IPS-11a (cell line): ENCODE measurements around the gene CFAP410.
"Not testable (repeated sequence)": the region's sequence is repeated elsewhere in the genome, so short reads cannot be mapped to it uniquely, and the experiment has no call there.

Experiments used
- H3K4me3 ChIP-seq: one replicate; pipeline ENCODE4 v1.5.1; 2013; ENCODE audit warnings: low read depth, low read length, control low read depth

The CFAP410 gene

DNA sequence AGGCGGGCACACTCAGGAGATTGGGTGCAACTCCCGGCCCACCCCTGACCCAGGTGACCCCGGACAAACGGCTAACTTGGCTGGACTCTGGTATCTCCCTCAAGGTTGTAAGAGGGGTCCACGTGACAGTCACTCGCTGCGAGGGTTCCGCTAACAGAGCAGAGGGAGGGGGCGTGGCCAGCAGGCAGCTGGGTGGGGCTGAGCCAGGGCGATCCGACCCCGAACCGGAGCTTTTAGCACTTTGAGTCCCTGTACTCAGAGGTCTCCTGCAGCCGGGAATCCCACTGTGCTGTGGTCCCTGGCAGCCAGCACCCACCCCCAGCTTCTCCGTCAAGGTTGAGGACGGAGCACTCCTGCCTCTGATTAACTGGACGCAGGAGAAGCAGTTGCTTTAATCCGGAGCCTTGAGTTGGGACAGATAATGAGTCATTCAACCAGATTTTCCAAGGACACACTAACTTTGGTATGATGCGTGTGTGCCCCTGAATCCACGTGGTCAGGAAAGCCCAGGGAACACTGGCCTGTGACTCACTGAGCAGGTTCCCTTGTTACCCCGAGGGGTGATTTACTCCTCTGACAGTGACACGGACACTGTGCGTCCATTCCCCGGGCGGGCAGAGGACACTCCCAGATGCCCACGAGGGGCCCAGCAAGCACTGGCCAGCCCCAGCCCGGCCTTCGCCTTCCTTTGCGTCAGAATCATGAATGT, 31.0 kb upstream of the CFAP410 start:
- H3K4me3 ChIP-seq, result no peak overlapping the region

DNA sequence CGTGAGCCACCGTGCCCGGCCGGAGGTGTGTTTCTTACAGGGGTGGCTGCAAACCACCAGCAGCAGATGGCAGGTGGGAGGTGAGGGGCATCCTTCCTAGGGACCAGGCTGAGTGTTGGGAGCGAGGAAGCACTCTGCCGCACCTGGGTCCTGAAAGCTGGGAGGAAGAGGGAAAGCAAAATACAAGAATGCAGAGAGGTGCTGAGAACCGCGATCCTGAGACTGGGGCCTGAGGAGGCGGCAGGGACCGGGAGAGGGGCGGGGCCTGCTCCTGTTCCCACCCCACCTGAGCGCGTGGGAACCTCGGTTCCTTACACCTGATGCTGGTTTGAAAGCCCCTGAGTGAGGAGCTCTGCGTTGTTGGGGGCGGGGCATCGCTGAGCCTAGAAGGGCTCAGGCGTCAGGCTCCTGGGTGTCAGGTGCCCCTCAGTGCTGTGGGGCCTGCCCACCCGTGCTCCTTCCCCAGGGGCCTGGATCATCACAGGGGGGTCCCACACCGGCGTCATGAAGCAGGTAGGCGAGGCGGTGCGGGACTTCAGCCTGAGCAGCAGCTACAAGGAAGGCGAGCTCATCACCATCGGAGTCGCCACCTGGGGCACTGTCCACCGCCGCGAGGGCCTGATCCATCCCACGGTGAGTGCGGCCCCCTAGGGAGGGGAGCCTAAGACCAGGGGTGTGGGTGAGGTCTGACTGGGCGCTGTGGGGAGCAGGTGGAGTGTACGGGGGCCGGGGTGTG, 29.7 kb upstream of the CFAP410 start:
- H3K4me3 ChIP-seq, result no peak overlapping the region

DNA sequence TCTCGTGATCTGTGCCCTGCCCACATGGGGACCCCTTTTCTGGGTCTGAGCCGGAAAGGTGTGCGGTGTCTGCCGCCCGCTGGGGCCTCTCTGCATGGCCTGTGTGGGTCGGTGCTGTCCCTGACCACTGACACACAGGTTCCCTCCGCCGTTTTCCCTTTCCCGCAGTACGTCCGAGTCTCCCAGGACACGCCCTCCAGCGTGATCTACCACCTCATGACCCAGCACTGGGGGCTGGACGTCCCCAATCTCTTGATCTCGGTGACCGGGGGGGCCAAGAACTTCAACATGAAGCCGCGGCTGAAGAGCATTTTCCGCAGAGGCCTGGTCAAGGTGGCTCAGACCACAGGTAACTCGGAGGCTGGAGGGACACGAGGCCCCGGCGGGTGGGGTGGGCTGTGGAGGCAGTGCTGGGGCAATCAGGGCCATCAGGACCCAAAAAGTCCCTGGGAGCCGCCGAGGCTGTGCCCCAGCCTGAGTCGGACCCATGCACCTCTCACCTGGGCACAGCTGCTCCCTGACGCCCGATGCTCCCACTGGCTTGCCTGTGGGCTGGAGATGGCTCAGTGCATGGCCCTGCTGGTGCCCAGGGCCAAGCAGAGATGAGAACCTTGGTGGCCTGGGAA, 27.5 kb upstream of the CFAP410 start:
- H3K4me3 ChIP-seq, result no peak overlapping the region

DNA sequence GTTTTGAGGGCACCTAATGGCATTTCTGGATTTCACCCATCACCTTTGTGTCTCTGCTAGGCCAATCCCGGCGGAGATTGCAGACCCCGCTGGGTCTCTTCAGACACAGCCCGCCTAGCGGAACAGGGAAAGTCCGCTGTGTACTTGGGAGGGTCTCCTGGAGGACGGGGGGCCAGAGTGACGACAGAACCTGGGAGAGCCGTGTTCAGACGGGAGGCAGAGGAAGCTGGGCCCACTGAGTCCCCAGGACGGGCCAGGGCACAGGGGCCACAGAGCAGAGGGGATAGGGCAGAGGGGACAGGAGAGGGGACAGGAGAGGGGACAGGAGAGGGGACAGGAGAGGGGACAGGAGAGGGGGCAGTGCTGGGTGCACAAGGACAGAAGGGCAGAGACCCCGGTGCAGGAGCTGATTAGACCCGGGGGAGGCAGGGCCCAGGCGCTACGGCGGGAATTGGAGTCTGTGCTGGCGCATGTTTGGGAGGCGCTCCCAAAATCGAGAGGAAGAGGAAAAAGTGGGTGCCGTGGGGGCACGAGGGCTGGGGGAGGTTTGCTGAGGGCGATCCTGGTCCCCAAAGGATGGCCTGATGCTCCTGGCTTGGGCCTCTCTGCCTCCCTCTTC, 26.9 kb upstream of the CFAP410 start:
- no peak overlapping the region for H3K4me3 ChIP-seq

DNA sequence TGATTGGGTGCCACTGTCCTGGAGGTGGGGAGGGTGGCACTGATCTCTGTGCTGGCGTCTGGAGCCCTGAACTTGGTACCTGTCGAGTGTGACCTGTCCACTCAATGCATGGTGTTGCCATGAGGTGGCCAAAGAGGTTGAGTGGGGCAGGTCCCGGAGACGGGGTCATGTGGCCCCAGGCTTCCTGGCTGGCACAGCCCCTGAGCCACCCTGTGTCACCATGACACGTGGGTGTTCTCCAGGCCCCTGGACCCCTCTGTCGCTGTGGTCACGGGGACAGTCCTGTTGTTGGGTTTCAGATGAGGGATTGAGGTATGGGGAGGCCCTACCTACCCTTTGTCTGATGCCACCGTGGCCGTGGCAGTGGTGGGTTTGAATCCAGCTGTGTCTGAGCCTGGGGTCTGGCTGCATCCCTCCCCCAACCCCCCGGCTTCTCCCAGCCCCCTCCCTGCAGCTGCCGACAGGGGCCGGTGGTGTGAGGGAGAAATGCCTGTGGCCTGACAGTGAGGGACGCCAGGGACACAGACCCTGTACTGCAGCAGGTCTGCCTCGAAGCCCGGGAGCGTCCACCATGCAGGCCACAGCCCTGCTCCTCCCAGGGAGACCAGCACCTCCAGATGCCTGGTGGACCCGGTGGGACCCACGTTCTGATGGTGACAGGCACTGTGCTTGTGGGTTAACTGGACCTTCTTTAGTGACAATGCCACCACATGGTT, 26.2 kb upstream of the CFAP410 start:
- no peak overlapping the region for H3K4me3 ChIP-seq

DNA sequence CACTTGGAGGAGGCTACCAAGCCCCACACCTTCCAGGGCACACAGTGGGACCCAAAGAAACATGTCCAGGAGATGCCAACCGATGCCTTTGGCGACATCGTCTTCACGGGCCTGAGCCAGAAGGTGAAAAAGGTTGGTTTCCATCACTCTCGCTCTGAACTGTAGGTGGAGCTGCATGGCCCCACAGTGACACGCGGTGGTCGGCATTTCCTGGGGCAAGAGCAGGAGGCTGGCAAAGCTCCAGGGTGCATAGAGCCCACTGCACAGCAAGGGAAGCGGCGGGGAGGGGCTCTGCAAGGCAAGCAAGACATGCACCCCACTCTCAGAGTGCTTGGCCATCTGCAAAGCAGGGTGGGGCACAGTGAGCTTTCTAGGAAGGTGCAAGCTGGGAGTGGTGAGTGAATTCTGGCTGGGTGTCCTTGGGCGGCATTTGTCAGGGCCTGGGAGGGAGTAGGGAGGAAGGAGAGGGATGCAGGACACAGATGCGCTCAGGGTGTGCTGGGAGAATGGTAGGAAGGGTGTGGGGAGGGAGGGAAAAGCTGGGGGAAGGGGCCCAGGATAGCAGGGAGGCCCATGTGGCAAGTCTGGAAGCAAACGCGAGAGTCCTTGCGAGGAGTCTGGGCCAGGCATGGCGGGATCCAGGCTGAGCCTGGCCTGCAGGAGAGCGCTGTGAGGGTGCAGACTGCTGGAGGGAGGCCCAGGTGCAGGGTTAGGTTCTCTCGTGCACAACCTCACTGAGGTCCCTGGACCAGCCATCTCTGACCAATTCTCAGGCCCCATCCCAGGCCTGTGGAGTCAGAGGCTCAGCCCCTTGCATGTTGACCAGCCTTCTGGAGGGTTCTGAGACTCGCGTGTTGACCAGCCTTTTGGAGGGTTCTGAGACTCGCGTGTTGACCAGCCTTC, 25.2 kb upstream of the CFAP410 start:
- H3K4me3 ChIP-seq, result no peak overlapping the region

DNA sequence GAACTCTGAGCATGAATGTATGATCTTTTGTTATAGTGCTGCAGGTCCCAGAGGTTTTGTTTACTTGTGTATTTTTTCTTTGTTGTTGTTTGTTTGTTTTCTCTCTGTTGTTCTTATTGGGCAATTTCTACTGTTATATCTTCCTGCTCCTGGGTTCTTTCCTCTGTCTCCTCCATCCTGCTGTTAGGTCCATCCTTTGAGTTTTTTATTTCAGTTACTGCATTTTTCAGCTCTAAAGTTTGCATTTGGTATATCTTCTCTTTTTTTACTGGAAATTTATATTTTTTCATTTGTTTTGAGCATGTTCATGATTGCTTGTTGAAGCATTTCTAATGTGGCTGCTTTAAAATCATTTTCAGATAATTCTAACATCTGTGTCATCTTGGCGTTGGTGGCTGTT, 24.1 kb upstream of the CFAP410 start:
- H3K4me3 ChIP-seq, result no peak overlapping the region

DNA sequence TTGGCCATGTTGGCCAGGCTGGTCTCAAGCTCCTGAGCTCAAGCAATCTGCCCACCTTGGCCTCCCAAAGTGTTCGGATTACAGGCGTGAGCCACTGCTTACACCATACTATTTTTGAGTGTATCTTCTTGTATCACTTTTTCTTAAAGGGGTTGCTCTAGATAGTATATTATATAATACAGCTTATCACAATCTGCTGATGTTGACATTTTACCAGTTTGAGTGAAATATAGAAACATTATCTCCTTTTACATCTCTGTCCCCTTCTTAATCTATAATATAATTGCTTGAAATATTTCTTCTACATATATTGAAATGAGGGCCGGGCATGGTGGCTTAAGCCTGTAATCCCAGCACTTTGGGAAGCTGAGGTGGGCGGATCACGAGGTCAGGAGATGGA, 22.7 kb upstream of the CFAP410 start:
- not testable (repeated sequence) for H3K4me3 ChIP-seq

DNA sequence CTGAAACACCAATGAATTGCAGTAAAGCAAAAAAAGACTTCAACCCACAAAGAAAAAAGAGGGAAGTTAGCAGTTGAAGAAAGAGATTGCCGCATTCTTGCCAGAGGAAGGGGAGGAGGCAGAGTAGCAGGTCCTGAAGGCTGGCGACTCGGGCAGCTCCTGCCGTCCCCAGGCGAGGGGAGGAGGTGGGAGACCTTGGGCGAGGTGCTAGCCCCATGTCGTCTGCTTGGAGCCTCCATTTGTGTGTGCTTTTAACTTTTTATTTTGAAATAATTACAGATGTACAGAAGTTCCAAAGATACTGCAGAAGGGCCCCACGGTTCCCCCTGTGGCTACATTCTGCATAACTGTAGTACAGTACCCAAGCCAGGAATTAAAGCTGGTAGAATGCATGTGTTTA, 21.0 kb upstream of the CFAP410 start:
- no peak overlapping the region for H3K4me3 ChIP-seq

DNA sequence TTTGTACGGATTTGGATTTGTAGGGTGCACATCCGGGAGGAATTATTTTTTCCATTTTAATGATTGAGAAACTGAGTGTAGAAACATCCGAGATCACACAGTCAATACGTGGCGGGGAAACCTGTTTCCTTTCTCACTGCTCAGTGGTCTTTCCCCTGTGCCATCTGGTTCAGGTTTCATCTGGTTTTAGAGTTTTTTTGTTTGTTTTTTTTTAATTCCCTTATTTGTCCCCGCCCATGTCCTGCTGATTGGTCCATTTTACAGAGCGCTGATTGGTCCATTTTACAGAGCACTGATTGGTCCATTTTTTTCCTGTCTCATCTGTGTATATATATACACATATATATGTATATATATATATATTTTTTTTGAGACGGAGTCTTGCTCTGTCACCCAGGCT, 20.2 kb upstream of the CFAP410 start:
- no peak overlapping the region for H3K4me3 ChIP-seq

DNA sequence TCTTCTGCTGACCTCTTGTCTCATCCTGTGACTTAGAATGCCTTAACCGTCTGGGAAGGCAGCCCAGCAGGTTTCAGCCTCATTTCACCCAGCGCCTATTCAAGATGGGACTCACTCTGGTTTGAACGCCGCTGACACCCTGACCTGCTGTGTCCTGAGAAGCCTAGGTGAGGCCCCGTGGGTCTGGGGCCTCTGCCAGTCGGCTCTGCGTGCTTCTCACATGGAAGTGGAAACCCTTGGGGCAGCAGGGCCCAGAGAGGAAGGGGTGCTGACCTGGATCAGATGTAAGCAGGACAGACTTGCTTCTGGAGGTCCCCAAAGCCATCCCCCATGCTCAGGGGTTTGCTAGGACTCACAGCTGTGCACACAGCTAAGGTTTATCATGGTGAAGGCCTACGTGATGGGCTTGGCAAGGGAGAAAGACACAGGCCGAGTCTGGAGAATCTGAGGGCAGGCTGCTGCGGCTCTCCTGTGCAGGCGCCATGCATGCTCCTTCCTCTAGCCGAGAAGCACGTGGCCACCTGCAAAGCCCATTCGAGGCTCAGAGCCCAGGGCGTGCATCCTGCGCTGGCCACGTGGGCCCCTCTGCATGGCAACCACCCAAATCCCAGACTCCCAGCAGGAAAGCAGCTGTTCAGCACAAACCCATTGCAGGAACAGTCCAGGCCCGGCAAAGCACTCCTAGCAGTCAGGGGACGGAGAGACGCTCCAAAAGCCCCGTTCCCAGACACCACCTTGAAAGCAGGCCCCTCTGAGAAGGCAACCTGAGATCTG, 18.1 kb upstream of the CFAP410 start:
- H3K4me3 ChIP-seq, result no peak overlapping the region

DNA sequence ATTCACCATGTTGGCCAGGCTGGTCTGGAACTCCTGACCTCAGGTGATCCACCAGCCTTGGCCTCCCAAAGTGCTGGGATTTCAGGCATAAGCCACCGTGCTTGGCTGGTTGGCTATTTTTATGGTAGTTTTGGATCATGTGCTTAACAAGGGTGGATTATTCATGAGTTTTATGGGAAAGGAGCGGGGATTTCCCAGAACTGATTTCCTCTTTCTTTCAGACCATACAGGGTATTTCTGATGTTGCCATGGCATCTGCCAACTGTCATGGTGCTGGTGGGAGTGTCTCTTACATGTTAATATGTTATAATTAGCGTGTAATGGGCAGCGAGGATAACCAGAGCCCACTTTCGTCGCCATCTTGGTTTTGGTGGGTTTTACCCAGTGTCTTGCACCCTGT, 17.4 kb upstream of the CFAP410 start:
- H3K4me3 ChIP-seq, result no peak overlapping the region

DNA sequence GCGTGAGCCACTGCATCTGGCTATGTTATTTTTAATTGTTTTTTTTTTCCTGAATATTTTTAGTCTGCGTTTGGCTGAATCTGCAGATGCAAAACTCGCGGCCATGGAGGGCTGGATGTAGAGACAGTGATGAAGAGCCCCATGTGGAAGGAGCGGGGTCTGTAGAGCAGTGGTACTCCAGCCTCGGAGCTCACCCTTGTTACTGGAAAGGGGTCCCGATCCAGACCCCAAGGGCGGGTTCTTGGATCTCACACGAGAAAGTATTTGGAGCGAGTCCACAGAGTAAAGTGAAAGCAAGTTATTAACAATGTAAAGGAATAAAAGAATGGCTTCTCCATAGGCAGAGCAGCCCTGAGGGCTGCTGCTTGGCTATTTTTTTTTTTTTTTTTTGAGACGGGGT, 17.0 kb upstream of the CFAP410 start:
- H3K4me3 ChIP-seq, result no peak overlapping the region

DNA sequence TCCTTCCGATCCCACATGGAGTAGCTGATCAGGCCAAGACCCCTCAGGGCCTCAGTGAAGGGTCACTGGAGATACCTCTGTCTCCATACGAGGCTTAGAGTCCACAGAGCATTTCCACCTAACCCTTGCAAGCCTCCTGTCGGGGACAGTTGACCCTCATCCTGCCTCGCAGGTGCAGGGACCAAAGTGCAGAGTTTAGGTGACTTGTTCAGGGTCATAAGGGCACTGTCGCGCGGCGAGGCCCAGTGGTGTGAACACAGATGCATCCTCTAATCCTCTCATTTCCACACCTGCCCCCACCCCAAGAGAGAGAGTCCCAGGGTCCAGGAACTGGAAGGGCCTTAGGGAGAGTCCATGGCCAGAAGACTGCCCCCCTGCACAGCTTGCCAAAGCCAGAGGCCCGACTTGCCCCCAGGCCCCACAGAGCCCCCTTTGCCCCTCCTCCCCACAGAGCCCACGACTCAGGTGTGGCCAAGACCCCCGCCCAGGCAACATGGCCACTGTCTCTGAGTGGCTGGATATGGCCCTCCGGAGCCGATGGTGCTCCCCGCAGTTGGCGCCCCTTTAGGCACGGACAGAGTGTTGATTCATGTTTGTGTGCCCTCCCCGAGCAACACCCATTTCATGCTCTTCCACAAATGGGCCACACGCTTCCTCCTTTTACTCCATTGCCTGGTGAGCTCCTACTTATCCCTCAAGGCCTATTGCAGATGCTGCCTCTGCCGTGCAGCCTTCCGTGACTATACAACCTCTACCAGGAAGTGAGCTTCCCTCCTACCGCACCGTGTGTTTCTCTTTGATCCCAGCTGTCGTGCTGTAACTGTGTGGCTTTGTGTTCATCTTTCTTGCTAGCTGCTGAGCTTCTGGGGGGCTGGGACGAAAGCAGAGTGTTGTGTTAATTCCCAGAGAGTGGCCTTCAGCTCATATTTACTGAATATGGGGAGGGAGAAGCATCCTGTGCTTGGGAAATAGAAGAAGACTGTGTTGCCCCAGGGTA, 15.9 kb upstream of the CFAP410 start:
- no peak overlapping the region for H3K4me3 ChIP-seq

DNA sequence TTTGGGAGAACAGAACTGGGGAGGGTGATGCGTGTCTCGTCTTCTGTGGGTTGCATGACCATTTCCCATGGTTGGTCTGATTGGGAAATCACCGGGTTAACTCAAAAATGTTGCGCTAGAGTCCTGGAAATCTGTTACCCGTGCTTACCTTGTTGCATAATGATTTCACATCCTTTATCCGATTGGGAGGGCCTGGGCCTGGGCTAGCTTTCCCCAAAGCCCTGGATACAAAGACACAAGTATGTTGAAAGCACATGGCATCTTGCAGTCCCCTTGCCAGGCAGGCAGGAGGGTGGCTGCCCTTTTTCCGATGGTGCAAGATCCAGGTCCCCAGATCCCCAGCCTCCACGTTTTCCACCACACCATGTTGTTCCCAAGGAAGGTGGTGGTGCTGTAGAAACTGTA, 14.8 kb upstream of the CFAP410 start:
- H3K4me3 ChIP-seq, result no peak overlapping the region

DNA sequence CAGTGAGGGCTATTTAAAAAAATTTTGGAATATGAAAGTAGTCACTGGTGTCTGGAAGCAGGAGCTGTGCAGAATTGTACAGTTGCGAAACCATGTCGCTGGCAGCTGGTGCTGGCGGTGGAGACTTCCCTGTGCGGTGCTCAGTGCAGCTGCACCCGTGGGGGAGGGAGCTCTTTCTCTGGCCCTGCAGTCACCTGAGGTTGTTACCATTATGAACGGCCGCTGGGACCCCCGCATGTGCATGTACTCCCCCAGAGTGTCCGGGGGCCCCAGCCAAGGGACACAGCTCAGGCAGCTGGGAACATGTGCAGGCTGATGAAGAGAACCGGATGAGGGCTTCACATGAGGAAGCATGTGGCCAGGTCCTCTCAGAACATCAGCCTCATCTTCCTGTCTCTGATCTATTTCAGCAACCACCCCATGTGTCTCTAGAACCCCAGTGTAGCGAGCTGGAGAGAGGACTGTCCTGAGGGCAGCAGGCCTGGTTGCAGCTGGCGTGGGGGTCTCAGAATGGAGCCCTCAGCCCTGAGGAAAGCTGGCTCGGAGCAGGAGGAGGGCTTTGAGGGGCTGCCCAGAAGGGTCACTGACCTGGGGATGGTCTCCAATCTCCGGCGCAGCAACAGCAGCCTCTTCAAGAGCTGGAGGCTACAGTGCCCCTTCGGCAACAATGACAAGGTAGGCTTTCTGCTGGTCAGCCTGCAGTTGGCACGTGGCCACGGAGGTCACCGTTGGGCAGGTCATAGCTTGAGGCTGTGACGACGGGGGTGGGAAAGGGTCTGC, 14.2 kb upstream of the CFAP410 start, which contains the start of gene TRPM2:
Gene TRPM2 (plus strand): TSS at position 431 of the 780 bp plus-strand sequence. CDS start 80 bp downstream, at position 511.
- H3K4me3 ChIP-seq, result no peak within 1 kb of the TSS

DNA sequence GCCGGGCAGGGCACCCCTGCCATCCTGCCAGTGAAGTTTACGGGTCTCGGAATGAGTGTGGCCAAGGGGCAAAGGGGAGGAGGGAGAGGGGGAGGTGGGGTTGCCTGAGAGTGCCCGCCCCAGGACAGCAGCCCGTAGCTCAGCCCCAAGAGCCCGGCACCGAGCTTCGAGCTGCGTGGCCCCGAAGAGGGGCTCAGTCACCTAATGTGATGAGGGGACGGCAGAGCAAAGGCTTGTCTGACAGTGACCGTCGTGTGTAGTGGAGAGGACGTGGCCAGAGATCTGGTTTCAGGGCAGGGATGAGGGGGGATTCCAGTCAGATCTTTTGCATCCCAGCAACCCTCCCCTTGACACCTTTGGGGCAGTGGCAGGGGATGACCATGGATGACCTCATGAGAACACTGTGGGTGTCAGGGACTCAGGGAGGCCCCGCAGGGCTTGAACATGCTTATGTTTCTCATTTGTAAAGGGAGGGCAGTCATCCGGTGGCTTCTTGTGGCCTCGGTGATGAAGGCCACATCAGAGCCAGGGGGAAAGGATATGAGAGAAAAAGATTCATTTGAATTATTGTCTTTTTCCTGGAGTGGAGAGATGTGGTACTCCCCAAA, 13.2 kb upstream of the CFAP410 start:
- no peak overlapping the region for H3K4me3 ChIP-seq
